Measurements from ENCODE around the gene B9D2.

The B9D2 gene

DNA sequence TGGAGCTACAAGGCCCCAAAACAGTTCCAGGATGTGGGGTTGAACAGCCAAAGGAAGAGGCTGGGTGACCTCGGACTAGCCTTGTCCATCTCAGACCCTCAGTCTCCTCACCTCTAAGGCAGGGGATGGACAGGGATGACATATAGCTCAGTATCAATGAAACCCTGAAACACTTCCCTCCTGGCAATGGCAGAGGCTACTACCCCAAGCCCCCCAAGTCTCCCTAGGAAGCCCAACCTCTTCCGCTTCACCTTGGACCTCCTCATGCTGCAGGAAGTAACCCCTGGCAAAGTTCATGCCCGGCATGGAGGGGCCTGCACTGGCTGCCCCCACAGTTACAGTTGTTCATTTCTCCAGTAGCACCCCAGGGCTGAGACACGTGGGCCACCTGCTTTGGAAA, 43.4 kb downstream of the B9D2 start:
- Histone ChIP-seq H3K9me3 (ENCODE audit: control insufficient read depth, insufficient read depth, low read depth, low read length) (no peaks in the 10 kb centered on the region), H3K4me1 (ENCODE audit: control insufficient read depth, insufficient read depth, low read length) (peaks cover 22% of the 10 kb centered on the region), H3K36me3 (ENCODE audit: control insufficient read depth in 2 of 2, insufficient read depth in 1 of 2, low read length in 2 of 2) (peaks cover 41 to 66% of the 10 kb centered on the region in 2 experiments), H3K4me3 (ENCODE audit: low read depth, low read length) (no peak overlapping the region), H3K27ac (ENCODE audit: extremely low read depth, low read depth, low read length) (no peak overlapping the region)
- ChIA-PET CTCF (interaction anchor here (0.5 to 2.5 kb wide), 5 partner anchors 12 to 242 kb away, joined by 3 to 11 read pairs (median 3); no protein-coding TSS in a partner anchor), POLR2A (no interaction called here)
- TF ChIP-seq ZSCAN16 (tag by site-specific recombination; IDR thresholded peaks at IDR 0.05) (no peak), ZNF830 (tag by site-specific recombination; IDR thresholded peaks at IDR 0.05; ENCODE audit: low read depth) (no peak), ZFHX2 (tag by site-specific recombination; conservative IDR thresholded peaks at IDR 0.05) (no peak), REPIN1 (tag by site-specific recombination; IDR thresholded peaks at IDR 0.05; ENCODE audit: low read depth) (no peak), ZNF114 (tag by site-specific recombination; IDR thresholded peaks at IDR 0.05) (no peak), ZNF629 (tag by site-specific recombination; IDR thresholded peaks at IDR 0.05) (no peak), ZNF768 (tag by site-specific recombination; IDR thresholded peaks at IDR 0.05) (no peak), ZNF654 (tag by site-specific recombination; IDR thresholded peaks at IDR 0.05; ENCODE audit: low read depth) (no peak)
- TF ChIP-seq, protein P1, sequence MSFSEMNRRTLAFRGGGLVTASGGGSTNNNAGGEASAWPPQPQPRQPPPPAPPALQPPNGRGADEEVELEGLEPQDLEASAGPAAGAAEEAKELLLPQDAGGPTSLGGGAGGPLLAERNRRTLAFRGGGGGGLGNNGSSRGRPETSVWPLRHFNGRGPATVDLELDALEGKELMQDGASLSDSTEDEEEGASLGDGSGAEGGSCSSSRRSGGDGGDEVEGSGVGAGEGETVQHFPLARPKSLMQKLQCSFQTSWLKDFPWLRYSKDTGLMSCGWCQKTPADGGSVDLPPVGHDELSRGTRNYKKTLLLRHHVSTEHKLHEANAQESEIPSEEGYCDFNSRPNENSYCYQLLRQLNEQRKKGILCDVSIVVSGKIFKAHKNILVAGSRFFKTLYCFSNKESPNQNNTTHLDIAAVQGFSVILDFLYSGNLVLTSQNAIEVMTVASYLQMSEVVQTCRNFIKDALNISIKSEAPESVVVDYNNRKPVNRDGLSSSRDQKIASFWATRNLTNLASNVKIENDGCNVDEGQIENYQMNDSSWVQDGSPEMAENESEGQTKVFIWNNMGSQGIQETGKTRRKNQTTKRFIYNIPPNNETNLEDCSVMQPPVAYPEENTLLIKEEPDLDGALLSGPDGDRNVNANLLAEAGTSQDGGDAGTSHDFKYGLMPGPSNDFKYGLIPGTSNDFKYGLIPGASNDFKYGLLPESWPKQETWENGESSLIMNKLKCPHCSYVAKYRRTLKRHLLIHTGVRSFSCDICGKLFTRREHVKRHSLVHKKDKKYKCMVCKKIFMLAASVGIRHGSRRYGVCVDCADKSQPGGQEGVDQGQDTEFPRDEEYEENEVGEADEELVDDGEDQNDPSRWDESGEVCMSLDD (tag by site-specific recombination; IDR thresholded peaks at IDR 0.05): no peak
- TF ChIP-seq, protein P2, sequence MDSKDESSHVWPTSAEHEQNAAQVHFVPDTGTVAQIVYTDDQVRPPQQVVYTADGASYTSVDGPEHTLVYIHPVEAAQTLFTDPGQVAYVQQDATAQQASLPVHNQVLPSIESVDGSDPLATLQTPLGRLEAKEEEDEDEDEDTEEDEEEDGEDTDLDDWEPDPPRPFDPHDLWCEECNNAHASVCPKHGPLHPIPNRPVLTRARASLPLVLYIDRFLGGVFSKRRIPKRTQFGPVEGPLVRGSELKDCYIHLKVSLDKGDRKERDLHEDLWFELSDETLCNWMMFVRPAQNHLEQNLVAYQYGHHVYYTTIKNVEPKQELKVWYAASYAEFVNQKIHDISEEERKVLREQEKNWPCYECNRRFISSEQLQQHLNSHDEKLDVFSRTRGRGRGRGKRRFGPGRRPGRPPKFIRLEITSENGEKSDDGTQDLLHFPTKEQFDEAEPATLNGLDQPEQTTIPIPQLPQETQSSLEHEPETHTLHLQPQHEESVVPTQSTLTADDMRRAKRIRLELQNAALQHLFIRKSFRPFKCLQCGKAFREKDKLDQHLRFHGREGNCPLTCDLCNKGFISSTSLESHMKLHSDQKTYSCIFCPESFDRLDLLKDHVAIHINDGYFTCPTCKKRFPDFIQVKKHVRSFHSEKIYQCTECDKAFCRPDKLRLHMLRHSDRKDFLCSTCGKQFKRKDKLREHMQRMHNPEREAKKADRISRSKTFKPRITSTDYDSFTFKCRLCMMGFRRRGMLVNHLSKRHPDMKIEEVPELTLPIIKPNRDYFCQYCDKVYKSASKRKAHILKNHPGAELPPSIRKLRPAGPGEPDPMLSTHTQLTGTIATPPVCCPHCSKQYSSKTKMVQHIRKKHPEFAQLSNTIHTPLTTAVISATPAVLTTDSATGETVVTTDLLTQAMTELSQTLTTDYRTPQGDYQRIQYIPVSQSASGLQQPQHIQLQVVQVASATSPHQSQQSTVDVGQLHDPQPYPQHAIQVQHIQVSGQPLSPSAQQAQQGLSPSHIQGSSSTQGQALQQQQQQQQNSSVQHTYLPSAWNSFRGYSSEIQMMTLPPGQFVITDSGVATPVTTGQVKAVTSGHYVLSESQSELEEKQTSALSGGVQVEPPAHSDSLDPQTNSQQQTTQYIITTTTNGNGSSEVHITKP (tag by site-specific recombination; IDR thresholded peaks at IDR 0.05): no peak

DNA sequence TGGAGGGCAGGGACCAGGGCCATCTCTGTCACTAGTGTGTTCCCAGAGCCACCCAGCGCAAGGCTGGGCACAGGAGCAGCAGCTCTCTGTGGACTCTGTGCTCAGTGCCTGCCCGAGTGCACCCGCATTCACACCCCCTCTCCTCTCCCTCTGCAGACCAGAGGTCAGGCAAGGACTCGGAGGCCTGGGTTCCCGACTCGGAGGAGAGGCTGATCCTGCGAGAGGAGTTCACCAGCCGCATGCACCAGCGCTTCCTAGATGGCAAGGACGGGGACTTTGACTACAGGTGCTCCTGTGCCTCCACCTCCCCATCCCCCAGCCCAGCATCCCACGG, 43.8 kb downstream of the B9D2 start:
- POLR2A ChIA-PET: no interaction called here
- Histone ChIP-seq H3K9me3 (ENCODE audit: control insufficient read depth, insufficient read depth, low read depth, low read length) (no peaks in the 10 kb centered on the region), H3K4me3 (ENCODE audit: low read depth, low read length) (no peak overlapping the region), H3K4me1 (ENCODE audit: control insufficient read depth, insufficient read depth, low read length) (peaks cover 22% of the 10 kb centered on the region), H3K36me3 (ENCODE audit: control insufficient read depth in 2 of 2, insufficient read depth in 1 of 2, low read length in 2 of 2) (peaks cover 45 to 67% of the 10 kb centered on the region in 2 experiments), H3K27ac (ENCODE audit: extremely low read depth, low read depth, low read length) (no peak overlapping the region)
- CTCF ChIA-PET: interaction anchor here (0.5 to 2.5 kb wide), 3 partner anchors 12 to 239 kb away, joined by 3 to 11 read pairs (median 3); no protein-coding TSS in a partner anchor
- TF ChIP-seq TCF7L2 (IDR thresholded peaks at IDR 0.05; ENCODE audit: borderline replicate concordance, low read depth, low read length): no peak
- TF ChIP-seq ZNF19 (tag by site-specific recombination; IDR thresholded peaks at IDR 0.05; ENCODE audit: low read depth): no peak
- TF ChIP-seq, protein P3, sequence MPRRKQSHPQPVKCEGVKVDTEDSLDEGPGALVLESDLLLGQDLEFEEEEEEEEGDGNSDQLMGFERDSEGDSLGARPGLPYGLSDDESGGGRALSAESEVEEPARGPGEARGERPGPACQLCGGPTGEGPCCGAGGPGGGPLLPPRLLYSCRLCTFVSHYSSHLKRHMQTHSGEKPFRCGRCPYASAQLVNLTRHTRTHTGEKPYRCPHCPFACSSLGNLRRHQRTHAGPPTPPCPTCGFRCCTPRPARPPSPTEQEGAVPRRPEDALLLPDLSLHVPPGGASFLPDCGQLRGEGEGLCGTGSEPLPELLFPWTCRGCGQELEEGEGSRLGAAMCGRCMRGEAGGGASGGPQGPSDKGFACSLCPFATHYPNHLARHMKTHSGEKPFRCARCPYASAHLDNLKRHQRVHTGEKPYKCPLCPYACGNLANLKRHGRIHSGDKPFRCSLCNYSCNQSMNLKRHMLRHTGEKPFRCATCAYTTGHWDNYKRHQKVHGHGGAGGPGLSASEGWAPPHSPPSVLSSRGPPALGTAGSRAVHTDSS (tag by site-specific recombination; IDR thresholded peaks at IDR 0.05): no peak
- no peak for TF ChIP-seq ZNF585B (tag by site-specific recombination; IDR thresholded peaks at IDR 0.05)
- no peak for TF ChIP-seq HOXD13 (CRISPR knock-in tag; IDR thresholded peaks at IDR 0.05; ENCODE audit: borderline replicate concordance)
- TF ChIP-seq ZNF202 (tag by site-specific recombination; IDR thresholded peaks at IDR 0.05; ENCODE audit: borderline replicate concordance): no peak
- no peak for TF ChIP-seq ZEB2 (tag by site-specific recombination; IDR thresholded peaks at IDR 0.05)
- TF ChIP-seq ZNF658 (tag by site-specific recombination; IDR thresholded peaks at IDR 0.05): no peak
- TF ChIP-seq ZNF791 (tag by site-specific recombination; IDR thresholded peaks at IDR 0.05): no peak
- no peak for TF ChIP-seq ZFP41 (tag by site-specific recombination; IDR thresholded peaks at IDR 0.05; ENCODE audit: borderline replicate concordance)
- no peak for TF ChIP-seq EGR2 (tag by site-specific recombination; IDR thresholded peaks at IDR 0.05; ENCODE audit: low read depth)
- TF ChIP-seq, protein P1 (tag by site-specific recombination; IDR thresholded peaks at IDR 0.05): no peak
- TF ChIP-seq ZFHX2 (tag by site-specific recombination; conservative IDR thresholded peaks at IDR 0.05): no peak
- TF ChIP-seq, protein P4, sequence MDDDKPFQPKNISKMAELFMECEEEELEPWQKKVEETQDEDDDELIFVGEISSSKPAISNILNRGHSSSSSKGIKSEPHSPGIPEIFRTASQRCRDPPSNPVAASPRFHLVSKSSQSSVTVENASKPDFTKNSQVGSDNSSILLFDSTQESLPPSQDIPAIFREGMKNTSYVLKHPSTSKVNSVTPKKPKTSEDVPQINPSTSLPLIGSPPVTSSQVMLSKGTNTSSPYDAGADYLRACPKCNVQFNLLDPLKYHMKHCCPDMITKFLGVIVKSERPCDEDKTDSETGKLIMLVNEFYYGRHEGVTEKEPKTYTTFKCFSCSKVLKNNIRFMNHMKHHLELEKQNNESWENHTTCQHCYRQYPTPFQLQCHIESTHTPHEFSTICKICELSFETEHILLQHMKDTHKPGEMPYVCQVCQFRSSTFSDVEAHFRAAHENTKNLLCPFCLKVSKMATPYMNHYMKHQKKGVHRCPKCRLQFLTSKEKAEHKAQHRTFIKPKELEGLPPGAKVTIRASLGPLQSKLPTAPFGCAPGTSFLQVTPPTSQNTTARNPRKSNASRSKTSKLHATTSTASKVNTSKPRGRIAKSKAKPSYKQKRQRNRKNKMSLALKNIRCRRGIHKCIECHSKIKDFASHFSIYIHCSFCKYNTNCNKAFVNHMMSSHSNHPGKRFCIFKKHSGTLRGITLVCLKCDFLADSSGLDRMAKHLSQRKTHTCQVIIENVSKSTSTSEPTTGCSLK (tag by site-specific recombination; IDR thresholded peaks at IDR 0.05): no peak
- no peak for TF ChIP-seq ZNF423 (tag by site-specific recombination; IDR thresholded peaks at IDR 0.05)
